ENCODE results near the gene NUMBL.

The NUMBL gene

DNA sequence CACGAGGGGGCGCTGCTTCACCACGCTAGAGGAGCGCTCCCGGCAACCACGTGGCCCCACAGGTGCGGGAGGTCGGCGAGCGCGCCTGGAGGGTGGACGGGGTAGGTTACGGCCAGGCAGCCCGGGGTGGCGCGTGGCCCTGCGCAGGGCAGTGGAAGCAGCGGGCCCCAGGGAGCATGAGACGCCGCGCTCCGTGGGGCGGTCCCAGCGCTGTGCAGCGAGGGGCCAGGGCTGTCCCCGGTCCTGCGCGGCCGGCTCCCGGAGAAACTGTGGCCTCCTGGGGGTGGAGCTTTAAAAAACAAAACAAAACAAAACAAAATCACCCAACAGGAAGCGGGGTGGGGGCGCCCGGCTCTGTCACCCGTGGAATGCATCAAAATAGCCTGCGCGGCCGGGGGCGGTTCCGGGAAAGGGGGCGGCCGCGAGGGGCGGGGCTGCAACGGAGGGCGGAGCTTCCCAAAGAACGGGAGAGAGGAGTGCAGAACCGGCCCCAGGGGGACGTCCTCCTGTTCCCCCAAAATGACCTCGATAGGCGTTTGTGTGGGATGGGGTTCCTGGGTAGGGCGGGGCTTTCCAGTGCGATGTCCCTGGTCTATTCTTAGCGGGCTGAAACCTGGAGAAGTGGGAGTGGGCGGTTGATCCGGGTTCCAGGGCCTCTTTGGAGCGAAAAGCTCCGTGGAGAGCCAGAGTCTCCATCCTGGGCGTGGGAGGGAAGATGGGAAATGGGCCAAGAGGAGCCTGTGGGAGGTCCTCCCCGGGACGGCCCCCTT lies 27.3 kb downstream of the NUMBL start:
- Histone ChIP-seq H2BK120ac (ENCODE audit: insufficient read depth, low read length, poor library complexity) (peak overlapping the region; percentile 2), H3K9me3 (ENCODE audit: insufficient read depth, low read depth, low read length) (peaks cover 2% of the 10 kb centered on the region)
- no CpG with 5 or more reads among the region's 60 CpGs for WGBS (ENCODE audit: extremely low coverage, insufficient coverage, insufficient read length)

DNA sequence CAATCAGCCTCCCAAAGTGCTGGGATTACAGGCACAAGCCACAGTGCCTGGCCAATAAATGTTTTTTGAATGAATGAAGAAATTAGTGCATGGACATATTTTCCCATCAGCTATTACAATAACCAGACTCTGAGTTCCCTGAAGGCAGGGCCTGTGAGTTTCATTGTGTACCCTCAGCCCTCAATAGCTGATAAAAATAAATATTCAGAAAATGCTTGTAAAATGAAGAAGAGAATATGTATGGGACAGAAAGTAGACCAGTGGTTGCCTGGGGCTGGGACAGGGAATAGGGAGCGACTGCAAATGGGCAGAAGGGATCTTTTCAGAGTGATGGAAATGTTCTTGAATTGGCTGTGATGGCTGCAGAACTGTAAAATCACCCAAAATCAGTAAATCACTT lies 28.8 kb downstream of the NUMBL start:
- Histone ChIP-seq H3K36me3 (ENCODE audit: control insufficient read depth in 1 of 2, insufficient read depth in 2 of 2, low read length in 2 of 2) (no peaks in the 10 kb centered on the region), H2AFZ (ENCODE audit: insufficient read depth, low read length, poor library complexity) (no peak overlapping the region), H2BK120ac (ENCODE audit: insufficient read depth, low read length, poor library complexity) (no peak overlapping the region), H3K9ac (ENCODE audit: low read length) (no peak overlapping the region), H3K14ac (ENCODE audit: low read length) (no peak overlapping the region), H3K79me2 (ENCODE audit: control insufficient read depth, insufficient read depth, low read length, poor library complexity) (no peaks in the 10 kb centered on the region), H3K4me3 (ENCODE audit: low read depth, low read length) (no peak overlapping the region), H3K27ac (ENCODE audit: low read depth, low read length) (no peak overlapping the region), H3K4ac (ENCODE audit: low read depth, low read length) (no peak overlapping the region), H3K9me3 (ENCODE audit: insufficient read depth, low read depth, low read length) (peaks cover 2% of the 10 kb centered on the region), H2BK5ac (ENCODE audit: low read depth, low read length, poor library complexity) (no peak overlapping the region), H3K23ac (ENCODE audit: low read length) (no peak overlapping the region), H2AK5ac (ENCODE audit: low read length) (no peak overlapping the region), H4K91ac (ENCODE audit: low read depth, low read length) (no peak overlapping the region), H3K4me1 (ENCODE audit: control insufficient read depth in 1 of 2, insufficient read depth in 2 of 2, low read length in 2 of 2) (peaks cover 6 to 8% of the 10 kb centered on the region in 2 experiments), H3K4me2 (ENCODE audit: low read length) (no peak overlapping the region), H3K79me1 (ENCODE audit: low read length) (peaks cover 5% of the 10 kb centered on the region), H4K8ac (ENCODE audit: low read depth, low read length) (no peak overlapping the region), H4K12ac (ENCODE audit: low read depth, low read length) (no peak overlapping the region), H2BK12ac (ENCODE audit: low read length) (no peak overlapping the region), H3K27me3 (ENCODE audit: insufficient read depth, low read length) (no peaks in the 10 kb centered on the region), H3K18ac (ENCODE audit: low read length) (no peak overlapping the region)
- peak; percentile 65 to 74 for DNase-seq
- no CpG with 5 or more reads among the region's 1 CpG for WGBS (ENCODE audit: extremely low coverage, insufficient coverage, insufficient read length)

More for the DNA sequence above, 27.3 kb downstream of the NUMBL start:
- no peaks in the 10 kb centered on the region for H3K27me3 ChIP-seq (ENCODE audit: insufficient read depth, low read length)
- H3K27ac ChIP-seq (ENCODE audit: low read depth, low read length) = no peak overlapping the region
- H2BK12ac ChIP-seq (ENCODE audit: low read length) = peak overlapping the region; percentile 6
- peak overlapping the region; percentile 5 for H4K12ac ChIP-seq (ENCODE audit: low read depth, low read length)
- H3K14ac ChIP-seq (ENCODE audit: low read length) = peak overlapping the region; percentile 41
- H3K4ac ChIP-seq (ENCODE audit: low read depth, low read length) = no peak overlapping the region
- H4K91ac ChIP-seq (ENCODE audit: low read depth, low read length) = peak overlapping the region; percentile 69
- H3K4me3 ChIP-seq (ENCODE audit: low read depth, low read length) = peak overlapping the region; percentile 76
- H3K18ac ChIP-seq (ENCODE audit: low read length) = peak overlapping the region; percentile 24
- no peaks in the 10 kb centered on the region for H3K79me2 ChIP-seq (ENCODE audit: control insufficient read depth, insufficient read depth, low read length, poor library complexity)
- peaks cover 6 to 7% of the 10 kb centered on the region in 2 experiments for H3K4me1 ChIP-seq (ENCODE audit: control insufficient read depth in 1 of 2, insufficient read depth in 2 of 2, low read length in 2 of 2)
- DNase-seq = peak; percentile 88 to 94
- H3K23ac ChIP-seq (ENCODE audit: low read length) = no peak overlapping the region
- H2BK5ac ChIP-seq (ENCODE audit: low read depth, low read length, poor library complexity) = no peak overlapping the region
- peak overlapping the region; percentile 53 for H2AFZ ChIP-seq (ENCODE audit: insufficient read depth, low read length, poor library complexity)
- no peak overlapping the region for H2AK5ac ChIP-seq (ENCODE audit: low read length)
- peaks cover 13% of the 10 kb centered on the region in 2 experiments for H3K36me3 ChIP-seq (ENCODE audit: control insufficient read depth in 1 of 2, insufficient read depth in 2 of 2, low read length in 2 of 2)
- H4K8ac ChIP-seq (ENCODE audit: low read depth, low read length) = peak overlapping the region; percentile 62
- H3K4me2 ChIP-seq (ENCODE audit: low read length) = peak overlapping the region; percentile 81
- peaks cover 5% of the 10 kb centered on the region for H3K79me1 ChIP-seq (ENCODE audit: low read length)
- H3K9ac ChIP-seq (ENCODE audit: low read length) = no peak overlapping the region

DNA sequence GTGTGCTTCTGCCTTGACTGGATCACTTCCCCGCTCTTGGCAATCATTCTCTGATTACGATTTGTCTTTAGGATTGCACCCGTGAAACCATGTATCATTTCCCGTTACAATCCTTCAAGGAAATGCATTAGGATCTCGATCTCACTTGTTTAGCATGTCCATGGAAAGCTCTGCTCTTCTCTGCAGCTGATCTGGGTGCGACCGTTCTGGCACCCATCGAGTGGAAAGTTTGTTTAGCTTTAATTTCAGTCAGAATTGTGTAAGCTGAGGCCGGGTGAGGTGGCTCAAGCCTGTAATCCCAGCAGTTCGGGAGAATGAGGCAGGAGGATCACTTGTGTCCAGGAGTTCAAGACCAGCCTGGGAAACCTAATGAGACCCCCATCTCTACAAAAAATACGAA lies 30.9 kb downstream of the NUMBL start:
- WGBS (ENCODE audit: extremely low coverage, insufficient coverage, insufficient read length) = no CpG with 5 or more reads among the region's 11 CpGs

DNA sequence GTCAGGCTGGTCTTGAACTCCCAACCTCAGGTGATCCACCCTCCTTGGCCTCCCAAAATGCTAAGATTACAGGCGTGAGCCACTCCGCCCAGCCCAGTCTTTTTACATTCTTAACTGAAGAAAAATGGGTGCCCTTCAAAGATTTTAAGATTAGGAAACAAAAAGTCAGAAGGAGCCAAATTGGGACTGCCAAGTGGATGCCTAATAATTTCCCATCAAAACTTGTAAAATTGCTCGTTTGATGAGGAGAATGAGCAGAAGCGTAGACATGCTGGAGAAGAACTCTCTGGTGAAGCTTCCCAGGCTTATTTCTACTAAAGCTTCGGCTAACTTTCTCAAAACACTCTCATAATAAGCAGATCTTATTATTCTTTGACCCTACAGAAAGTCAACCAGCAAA lies 31.3 kb downstream of the NUMBL start:
- no CpG with 5 or more reads among the region's 5 CpGs for WGBS (ENCODE audit: extremely low coverage, insufficient coverage, insufficient read length)
- H3K4me3 ChIP-seq (ENCODE audit: low read depth, low read length) = no peak overlapping the region
- peaks cover 6 to 10% of the 10 kb centered on the region in 2 experiments for H3K4me1 ChIP-seq (ENCODE audit: control insufficient read depth in 1 of 2, insufficient read depth in 2 of 2, low read length in 2 of 2)
- DNase-seq = no peak
- no peak overlapping the region for H3K27ac ChIP-seq (ENCODE audit: low read depth, low read length)
- peaks cover 2% of the 10 kb centered on the region for H3K9me3 ChIP-seq (ENCODE audit: insufficient read depth, low read depth, low read length)
- H2BK12ac ChIP-seq (ENCODE audit: low read length) = no peak overlapping the region
- no peak overlapping the region for H3K14ac ChIP-seq (ENCODE audit: low read length)
- no peak overlapping the region for H2AFZ ChIP-seq (ENCODE audit: insufficient read depth, low read length, poor library complexity)
- no peak overlapping the region for H2AK5ac ChIP-seq (ENCODE audit: low read length)
- no peaks in the 10 kb centered on the region for H3K36me3 ChIP-seq (ENCODE audit: control insufficient read depth in 1 of 2, insufficient read depth in 2 of 2, low read length in 2 of 2)
- peaks cover 5% of the 10 kb centered on the region for H3K79me1 ChIP-seq (ENCODE audit: low read length)
- no peak overlapping the region for H3K4me2 ChIP-seq (ENCODE audit: low read length)
- no peak overlapping the region for H4K8ac ChIP-seq (ENCODE audit: low read depth, low read length)
- no peaks in the 10 kb centered on the region for H3K27me3 ChIP-seq (ENCODE audit: insufficient read depth, low read length)
- no peak overlapping the region for H2BK5ac ChIP-seq (ENCODE audit: low read depth, low read length, poor library complexity)
- H3K23ac ChIP-seq (ENCODE audit: low read length) = no peak overlapping the region
- no peaks in the 10 kb centered on the region for H3K79me2 ChIP-seq (ENCODE audit: control insufficient read depth, insufficient read depth, low read length, poor library complexity)
- H3K4ac ChIP-seq (ENCODE audit: low read depth, low read length) = no peak overlapping the region
- H3K9ac ChIP-seq (ENCODE audit: low read length) = no peak overlapping the region
- no peak overlapping the region for H4K12ac ChIP-seq (ENCODE audit: low read depth, low read length)
- H3K18ac ChIP-seq (ENCODE audit: low read length) = no peak overlapping the region
- no peak overlapping the region for H2BK120ac ChIP-seq (ENCODE audit: insufficient read depth, low read length, poor library complexity)
- H4K91ac ChIP-seq (ENCODE audit: low read depth, low read length) = no peak overlapping the region

More for the DNA sequence above, 30.9 kb downstream of the NUMBL start:
- DNase-seq = no peak
- Histone ChIP-seq H2BK5ac (ENCODE audit: low read depth, low read length, poor library complexity) (no peak overlapping the region), H3K18ac (ENCODE audit: low read length) (no peak overlapping the region), H2BK12ac (ENCODE audit: low read length) (no peak overlapping the region), H3K4me1 (ENCODE audit: control insufficient read depth in 1 of 2, insufficient read depth in 2 of 2, low read length in 2 of 2) (peaks cover 6 to 10% of the 10 kb centered on the region in 2 experiments), H2AFZ (ENCODE audit: insufficient read depth, low read length, poor library complexity) (no peak overlapping the region), H3K27ac (ENCODE audit: low read depth, low read length) (no peak overlapping the region), H4K12ac (ENCODE audit: low read depth, low read length) (no peak overlapping the region), H4K8ac (ENCODE audit: low read depth, low read length) (no peak overlapping the region), H3K14ac (ENCODE audit: low read length) (no peak overlapping the region), H3K36me3 (ENCODE audit: control insufficient read depth in 1 of 2, insufficient read depth in 2 of 2, low read length in 2 of 2) (no peaks in the 10 kb centered on the region), H3K9ac (ENCODE audit: low read length) (no peak overlapping the region), H3K27me3 (ENCODE audit: insufficient read depth, low read length) (no peaks in the 10 kb centered on the region), H3K79me1 (ENCODE audit: low read length) (peaks cover 5% of the 10 kb centered on the region), H3K4me3 (ENCODE audit: low read depth, low read length) (no peak overlapping the region), H3K9me3 (ENCODE audit: insufficient read depth, low read depth, low read length) (peaks cover 2% of the 10 kb centered on the region), H2AK5ac (ENCODE audit: low read length) (no peak overlapping the region), H3K4ac (ENCODE audit: low read depth, low read length) (no peak overlapping the region), H4K91ac (ENCODE audit: low read depth, low read length) (no peak overlapping the region), H3K4me2 (ENCODE audit: low read length) (no peak overlapping the region), H2BK120ac (ENCODE audit: insufficient read depth, low read length, poor library complexity) (no peak overlapping the region), H3K23ac (ENCODE audit: low read length) (no peak overlapping the region), H3K79me2 (ENCODE audit: control insufficient read depth, insufficient read depth, low read length, poor library complexity) (no peaks in the 10 kb centered on the region)

Data from trophoblast cell (in vitro differentiated cells and primary cell).